MV-4-11 (cell line): ENCODE data around the gene ATP6V1B1.
"Not testable (repeated sequence)": the region's sequence is repeated elsewhere in the genome, so short reads cannot be mapped to it uniquely, and the experiment has no call there.

Source experiments
- DNase-seq: peaks from one replicate; lab custom pipeline; 2025; lab: John Stamatoyannopoulos, UW

ATP6V1B1 gene

DNA sequence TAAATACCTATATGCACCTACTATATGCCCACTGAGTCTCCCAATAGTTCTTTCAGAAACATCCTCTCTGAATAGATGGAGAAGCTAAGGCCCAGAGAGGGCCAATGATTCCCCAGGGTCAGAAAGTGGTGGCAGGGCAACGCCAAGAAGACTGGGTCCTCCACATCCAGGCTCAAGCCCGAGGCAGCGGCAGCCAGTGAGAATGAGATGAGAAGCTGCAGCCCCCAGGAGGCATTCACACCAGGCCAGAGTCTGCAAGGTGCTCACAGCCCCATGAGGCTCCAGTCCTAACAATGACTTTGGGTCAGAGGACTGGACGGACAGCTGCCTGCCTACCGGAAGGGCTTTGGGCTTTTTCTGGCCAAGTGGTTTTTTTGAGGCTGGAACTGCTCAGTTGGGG, 55.4 kb downstream of the ATP6V1B1 start:
- DNase-seq: no peak

DNA sequence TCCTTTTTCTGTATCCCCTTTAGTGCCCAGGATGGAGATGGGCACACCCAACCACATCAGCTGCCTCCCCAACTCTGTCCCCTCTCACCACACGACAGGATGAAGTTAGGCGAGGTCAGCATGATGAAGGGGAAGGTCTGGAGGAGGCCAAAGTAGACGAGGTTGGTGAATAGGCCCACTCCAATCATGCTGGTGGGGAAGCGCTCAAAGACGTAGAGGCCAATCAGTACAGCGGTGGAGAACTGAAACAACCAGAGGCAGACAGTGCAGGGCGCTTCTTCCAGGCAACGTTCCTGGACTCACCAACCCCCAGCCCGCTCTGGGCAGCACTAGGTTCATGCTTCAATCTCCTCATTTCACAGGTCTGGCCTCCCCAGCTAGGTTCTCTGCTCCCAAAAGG, 56.0 kb downstream of the ATP6V1B1 start:
- no peak for DNase-seq

DNA sequence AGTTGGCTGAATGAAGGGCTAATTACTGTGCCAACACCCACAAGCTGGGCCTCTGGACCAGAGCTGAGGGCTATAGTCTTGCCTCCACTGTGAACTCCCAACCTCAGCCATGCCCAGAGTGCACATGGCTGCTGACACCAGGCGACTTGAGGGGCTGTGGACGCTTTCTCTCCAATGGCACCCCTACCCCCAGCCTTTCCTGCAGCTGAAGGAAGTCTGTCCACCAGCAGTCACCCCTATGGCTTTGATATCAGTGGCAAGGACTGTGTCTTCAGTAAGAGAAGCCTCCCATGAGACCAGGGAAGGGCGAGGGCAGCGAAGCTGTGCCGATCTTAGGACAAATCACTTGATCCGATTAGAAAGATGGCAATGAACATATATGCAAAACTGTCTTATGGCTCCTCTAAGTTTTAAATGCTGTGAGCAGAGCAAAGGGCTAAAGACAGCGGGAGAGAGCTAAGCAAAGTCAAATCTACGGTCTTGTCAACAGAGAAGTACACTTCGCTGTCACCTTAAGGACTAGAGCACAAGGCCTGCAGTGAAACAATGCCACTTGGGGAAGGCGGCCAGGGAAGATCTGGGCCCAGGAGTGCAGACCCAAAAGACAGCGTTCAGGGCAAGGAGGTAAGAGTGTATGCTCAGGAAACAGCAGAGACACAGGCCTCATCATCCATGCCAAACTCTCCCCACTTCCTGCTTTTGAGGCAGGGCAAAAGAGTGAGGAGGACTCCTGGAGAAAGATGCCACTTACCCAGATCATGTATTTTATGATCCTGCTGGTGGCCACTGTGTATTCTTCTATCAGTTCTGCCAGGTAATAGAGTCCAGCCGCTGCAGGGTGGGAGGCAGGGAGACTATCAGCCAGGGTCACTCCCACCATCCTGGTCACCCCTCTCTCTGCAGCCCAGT, 57.5 kb downstream of the ATP6V1B1 start:
- no peak for DNase-seq

DNA sequence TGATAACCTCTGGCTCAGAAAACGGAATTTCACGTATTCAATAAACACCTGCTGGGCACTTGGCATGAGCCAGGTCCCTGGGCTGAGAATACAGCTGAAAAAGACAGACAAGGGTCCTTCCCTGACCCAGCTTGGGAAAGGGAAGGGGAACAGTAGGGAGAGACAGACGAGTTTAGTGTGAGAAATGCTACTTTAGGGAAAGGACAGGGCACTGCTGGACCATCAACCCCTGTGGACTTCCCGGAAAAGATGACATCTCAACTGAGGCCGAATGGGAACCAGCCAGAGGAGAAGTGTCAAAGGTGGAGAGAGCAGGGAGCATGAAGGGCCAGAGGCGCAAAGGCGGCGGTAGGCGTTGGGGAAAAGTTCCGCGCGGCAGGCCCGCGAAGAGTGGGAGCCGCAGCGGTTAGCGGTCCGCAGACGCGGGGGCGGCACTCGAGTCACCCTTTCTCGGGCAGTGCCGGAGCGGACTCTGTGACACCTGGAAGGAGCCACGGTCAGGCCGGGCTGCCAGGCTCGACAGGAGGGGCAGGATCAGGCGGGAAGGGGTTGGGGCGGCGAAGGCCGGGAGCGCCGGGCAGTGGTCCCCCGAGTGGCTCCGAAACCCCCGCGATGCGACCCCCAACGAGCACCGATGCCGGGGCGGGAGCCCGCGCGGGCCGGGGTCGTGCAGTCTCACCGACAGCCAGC, 58.5 kb downstream of the ATP6V1B1 start:
- DNase-seq: no peak

DNA sequence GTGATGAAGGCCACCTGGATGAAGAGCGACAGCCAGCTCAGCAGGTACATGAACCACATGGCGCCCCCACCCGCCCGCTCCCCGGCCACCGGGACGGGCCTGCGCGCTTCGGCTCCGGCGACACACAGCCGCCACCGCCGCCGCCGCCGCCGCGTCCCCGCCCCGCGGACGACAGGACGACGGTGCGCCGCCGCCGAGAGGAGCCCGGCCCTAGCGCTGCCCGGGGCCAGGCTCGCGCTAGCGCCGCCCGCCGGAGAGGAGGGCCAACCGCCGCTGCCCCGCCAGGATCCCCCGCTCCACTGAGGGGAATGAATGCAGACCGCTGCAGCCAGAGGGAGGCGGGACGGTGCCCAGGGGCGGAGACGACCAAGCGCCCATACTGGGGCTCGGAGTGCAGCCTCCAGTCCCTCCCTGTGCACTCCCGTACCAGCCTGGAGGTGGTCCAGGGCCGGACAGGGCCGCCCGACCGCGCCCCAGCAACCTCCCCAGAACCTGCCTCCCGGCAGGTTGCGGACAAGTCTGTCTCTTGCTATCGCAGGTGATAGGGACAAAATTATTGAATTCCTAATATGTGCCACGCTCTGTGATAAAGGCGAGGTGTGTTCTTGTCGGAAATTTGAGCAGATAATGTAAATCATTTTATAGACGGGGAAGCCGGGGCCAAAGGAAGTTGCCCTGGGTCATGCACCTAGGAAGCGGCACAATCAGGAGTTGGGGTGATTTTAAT, 59.2 kb downstream of the ATP6V1B1 start, which contains the start of gene TEX261:
TEX261 (minus strand) TSS at position 175 of the 727 bp plus-strand sequence; CDS start at position 59, 116 bp downstream.
- DNase-seq: peak; percentile 81

DNA sequence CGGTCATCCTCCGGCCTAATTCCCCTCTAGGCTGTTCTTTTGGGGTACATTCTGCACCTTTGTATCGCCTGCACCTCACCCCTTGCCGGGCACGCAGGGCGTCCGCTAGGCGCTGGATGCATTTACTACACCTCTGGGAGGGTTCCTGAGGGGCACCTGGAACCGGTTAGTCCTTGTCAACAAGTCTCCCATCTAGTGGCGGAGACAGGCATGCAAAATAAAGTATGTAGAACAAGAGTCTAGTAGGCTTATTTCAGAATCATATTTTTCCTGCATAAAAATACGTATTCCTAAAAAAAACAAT, 59.7 kb downstream of the ATP6V1B1 start:
- peak; percentile 21 for DNase-seq

DNA sequence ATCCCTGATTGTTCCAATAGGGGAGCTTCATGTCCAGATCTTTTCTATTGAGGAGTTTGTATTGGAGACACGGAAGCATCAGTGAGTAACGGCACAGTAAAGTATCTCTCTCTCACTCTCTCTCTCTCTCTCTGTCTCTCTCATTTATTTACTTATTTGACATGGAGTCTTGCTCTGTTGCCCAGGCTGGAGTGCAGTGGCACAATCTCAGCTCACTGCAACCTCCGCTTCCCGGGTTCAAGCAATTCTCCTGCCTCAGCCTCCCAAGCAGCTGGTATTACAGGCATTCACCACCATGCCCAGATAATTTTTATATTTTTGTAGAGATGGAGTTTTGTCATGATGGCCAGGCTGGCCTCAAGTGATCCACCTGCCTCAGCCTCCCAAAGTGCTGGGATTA, 63.2 kb downstream of the ATP6V1B1 start:
- DNase-seq: not testable (repeated sequence)

DNA sequence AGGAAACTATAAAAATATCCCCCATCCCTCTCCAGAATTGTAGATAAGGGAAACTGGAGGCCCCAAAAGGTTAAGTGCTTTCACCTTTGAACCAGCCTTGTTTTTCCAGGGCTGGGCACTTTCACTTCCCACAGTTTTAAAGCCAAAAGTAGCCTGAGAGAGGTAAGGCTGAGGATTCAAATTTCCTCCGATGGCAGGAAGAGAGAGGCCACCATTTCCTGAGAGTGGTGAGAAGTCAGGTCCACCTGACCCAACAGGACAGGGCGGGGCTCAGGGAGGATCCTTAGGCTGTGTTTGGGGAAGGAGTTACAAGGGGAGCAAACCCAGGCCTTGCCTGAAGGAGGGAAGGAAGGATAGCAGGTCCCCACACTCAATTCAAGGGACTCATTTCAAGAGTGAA, 63.7 kb downstream of the ATP6V1B1 start:
- DNase-seq: peak; percentile 31

DNA sequence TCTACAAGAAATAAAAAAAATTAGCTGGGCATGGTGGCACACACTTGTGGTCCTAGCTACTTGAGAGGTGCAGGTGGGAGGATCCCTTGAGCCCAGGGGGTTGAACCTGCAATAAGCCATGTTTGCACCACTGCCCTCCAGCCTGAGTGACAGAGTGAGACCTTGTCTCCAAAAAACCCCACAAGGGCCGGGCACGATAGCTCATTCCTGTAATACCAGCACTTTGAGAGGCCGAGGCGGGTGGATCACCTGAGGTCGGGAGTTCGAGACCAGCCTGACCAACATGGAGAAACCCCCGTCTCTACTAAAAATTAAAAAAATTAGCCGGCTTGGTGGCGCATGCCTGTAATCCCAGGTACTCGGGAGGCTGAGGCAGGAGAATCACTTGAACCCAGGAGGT, 64.2 kb downstream of the ATP6V1B1 start:
- DNase-seq: not testable (repeated sequence)

DNA sequence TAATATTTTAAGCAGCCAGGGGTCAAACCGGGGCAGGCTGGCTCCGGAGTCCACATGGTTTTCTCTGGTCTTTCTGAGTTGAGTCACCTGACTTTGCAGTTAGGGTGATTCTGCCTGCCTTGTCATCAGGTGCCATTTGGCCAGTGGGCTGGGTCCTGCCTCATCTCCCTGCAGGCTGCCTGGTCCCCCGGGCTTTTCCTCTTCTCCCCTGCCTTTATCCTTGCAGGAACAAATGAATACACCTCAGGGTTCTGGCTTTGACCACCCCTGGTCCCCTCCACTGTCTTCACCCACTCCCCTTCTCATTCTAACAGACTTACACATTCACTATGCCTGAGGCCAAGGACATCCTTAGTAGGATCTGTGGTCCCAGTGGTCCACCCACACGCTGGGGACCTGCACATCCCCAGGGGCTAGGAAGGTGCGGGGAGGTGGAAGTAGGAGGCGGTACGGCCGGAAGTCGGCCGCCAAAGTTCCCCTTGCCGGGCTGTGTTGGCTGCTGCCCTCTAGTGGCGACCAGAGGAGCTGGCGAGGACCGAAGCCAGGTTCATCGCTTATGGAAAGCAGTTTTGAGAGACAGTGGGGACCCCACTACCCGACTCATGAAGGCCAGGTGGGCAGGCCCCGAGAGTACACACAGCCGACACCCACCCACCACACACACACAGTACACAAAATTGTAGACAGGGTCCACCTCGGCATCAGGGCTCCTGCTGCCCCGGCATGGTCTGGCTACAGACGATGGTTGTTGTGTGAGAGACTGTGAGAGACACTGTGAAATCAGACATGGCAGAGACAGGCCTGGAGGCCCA, 65.3 kb downstream of the ATP6V1B1 start:
- peak; percentile 59 for DNase-seq

DNA sequence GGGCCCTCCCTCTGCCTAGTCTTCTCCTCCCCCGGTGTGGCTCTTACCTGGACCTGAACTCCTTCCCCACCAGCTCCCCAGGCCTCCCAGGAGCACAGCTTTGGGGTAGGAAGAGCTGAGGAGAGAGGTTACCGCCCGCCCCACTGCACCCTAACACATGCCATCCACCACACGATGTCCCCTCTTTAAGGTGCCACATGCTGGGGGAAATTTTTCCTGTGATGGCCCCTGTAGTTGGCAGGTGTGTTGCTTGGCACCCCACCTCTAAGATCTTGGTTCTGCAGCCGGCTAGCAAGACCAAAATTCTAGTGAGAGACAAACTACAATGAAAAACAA, 65.9 kb downstream of the ATP6V1B1 start:
- DNase-seq: no peak

DNA sequence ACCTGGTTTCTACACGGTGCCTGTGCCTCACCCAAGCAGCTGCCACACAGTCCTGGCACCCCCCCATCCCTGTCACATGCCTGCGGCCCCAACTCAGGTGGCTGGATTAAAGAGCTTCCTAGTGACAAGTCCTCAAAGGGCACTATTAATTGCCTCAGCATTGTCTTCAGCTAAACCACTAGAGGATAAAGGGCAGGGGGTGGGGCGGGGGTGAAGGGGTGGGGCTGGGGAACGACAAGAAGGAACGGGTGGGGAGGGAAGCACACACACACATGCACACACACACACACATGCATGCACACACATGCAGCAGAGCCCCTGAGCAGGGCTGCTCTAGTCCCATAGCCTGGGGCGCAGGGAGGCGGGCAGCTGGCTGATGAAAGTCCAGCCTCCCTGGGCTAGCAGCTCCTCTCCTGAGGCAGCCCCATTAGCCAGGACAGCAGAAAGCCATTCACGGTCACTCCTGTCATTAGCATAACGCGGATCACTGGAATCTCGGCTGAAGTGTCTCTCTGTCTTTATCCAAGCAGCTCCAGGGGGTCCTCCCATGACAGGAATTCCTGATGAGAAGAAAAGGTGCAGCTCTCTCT, 66.4 kb downstream of the ATP6V1B1 start:
- DNase-seq: no peak

DNA sequence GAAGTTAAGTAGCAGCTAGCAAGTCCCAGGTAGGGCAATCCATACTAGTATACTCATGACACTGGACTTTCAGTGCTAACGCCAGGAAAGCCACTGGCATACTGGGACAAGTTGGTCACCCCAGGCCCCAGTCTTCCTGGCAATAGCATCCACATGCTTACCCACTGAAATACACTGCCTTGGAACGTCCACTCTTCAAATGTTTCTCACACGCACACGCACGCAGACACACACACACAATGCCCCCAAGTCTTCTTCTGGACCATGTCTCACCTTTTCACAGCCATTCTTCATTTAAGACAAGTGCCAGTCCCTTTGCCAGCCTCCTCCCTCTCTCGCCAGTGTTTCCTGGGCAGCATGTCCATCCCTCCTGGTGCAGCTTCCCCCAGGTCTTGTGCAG, 67.7 kb downstream of the ATP6V1B1 start:
- no peak for DNase-seq

DNA sequence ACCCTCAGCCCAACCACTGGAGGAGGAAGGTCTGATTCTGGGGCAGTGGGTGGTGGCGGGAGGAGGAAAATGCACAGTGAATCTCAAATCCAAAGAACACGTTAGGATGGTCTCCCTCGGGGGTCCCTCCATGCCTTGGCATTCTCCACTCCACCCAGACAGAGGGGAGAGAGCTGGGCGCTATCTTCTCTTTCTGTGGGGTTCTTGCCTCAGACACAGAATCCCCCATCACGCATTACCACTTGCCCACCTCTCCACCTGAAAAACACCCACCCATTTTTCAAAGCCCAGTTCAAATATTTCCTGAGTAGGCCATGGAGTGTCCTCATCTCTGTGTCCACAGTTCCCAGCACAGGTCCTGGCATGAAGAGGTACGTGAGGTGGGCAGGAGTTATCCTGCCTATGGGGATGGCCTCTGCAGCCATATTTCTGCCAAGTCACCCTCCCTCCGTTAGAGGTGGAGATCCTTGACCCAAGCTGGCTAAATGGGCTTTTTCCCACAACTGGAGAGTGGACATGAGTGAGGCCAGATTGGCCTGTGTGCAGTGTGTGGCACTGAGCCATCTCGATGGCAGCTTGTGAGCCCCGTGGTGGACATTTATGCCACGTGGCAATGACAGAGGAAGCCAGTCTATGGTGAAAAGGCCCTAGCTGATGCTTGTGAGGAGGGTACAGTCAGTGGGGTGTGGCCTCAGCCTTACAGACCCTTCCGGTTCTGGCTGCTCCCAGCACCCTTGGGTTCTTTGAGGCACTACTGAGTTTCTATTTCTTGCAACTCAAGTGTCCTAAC, 68.5 kb downstream of the ATP6V1B1 start:
- DNase-seq: no peak

DNA sequence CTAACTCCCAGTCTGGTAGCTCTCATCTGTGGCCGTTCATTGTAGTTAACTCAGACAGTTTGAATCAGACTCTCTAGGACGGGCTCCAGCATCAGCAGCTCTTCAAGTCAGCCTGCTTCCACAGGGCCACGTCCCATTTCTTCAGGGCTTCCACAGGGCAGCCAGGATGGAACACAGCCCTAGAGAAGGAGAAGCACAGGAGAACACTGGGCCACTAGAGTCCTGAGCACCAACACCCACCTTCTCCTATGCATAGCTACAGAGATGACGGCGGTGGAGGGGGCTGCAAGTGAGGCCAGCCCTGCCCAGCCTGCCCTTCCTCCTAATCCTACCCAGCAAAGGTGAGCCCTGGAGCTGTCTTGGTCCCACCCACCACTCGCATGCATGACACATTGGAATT, 69.2 kb downstream of the ATP6V1B1 start:
- DNase-seq: no peak

DNA sequence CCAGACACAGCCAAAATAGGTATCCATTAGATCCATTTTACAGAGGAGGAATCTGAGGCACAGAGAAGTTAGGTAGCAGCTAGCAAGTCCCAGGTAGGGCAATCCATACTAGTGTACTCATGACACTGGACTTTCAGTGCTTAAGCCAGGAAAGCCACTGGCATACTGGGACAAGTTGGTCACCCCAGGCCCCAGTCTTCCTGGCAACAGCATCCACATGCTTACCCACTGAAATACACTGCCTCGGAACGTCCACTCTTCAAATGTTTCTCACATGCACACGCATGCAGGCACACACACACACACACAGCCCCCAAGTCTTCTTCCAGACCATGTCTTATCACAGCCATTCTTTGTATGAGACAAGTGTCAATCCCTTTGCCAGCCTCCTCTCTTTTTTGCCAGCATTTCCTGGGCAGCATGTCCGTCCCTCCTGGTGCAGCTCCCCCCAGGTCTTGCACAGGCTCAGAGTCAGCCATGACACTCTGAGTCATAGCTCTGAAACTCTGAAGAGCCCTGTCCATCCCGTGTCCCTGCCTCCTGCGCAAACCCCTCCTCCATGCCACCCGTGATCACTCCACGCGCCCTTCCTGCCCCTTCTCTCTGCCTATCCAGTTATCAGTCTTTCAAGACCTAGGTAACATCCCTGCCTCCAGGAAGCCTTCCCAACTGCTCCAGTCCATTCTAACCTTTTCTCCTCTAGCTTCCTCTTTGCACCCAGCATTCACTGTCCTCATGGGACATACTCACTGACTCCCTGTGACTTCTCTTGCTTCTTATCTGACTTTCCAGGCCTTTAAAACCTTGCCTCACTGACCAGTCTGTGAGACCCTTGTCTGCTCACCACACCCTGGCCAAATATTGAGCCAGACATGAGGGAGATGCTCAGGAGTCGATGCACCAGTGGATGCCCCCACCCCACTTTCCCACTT, 69.8 kb downstream of the ATP6V1B1 start:
- DNase-seq: no peak

DNA sequence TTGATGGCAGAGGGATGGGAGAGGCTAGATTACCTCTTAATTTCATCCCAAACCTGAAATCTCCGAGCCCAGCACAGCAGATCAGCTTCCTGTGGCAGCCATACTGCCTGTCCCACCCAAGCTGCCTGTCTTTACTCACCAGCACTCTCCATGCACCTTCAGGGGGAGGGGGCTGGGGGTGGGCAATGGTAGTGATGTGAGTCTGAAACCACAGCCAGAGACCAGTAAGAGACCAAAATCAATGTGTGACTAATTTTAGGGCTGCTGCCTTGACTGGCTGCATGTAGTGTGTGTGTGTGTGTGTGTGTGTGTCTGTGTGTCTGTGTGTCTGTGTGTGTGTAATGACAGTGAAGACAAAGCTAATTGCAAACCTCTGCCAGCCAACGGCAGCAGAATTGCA, 70.6 kb downstream of the ATP6V1B1 start:
- DNase-seq: no peak

DNA sequence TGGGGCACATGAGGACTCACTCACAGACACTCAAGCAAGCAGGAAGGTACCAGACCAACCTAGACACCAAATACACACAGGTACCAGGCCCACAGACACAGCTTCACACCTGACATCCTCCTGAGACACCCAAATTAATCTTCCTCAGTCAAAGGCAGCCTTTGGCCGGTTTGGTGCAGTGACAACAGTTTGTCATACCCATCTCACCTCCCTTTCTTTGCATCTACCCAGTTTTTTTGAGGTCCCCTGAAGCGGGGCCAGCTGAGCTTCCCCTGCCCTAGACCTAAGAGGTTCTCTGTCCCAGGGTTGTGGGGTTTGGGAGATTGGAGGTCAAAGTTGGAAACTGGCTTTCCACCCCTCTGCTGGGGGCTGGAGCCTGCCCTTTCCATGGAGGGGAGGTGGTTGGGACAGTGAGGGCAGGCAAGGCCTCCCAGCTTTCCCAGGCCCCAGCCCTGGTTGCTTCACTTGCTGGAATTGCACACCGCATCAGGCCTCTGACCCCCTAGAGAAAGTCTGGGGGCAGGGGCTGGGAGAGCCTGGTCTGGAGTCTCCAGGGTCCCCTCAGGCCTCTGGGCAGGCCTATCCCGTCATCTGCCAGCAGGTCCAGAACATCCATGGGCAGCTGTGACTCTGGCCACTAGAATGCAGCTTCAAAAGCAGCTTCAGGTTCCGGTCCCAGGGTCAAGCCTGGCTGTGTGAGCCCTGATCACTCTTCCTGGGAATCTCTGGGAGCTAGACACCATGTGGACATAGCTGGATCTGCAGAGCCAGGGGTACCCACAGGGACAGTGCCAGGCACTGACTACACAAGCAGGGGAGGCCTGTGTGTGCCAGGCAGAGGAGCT, 71.5 kb downstream of the ATP6V1B1 start:
- DNase-seq: no peak

DNA sequence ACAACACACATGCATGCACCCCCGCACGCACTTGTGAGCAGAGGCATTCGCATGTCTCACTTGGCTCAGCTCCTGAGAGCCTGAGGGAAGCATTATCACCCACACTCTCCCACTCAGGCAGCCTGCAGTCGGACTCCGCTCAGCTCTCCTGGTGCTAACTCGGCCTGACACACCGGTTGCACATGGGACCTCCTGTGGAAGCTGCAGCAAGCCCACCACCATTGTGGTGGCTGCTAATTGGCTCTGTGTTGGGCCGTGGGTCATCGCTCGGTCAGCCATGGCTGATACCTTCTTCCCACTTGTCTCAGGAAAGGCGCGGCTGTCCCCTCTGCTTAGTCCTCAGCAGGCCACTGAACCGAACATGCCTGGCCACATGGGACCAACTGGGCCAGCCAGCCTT, 72.6 kb downstream of the ATP6V1B1 start:
- DNase-seq: no peak
